Measurements from ENCODE around the gene TKFC. TPM values are rescaled to one million over a fixed set of nuclear protein-coding genes. Genes with fewer than 3 reads are reported as not detected.

Gene TKFC
- total RNA-seq (10 to 100 TPM; 48.1 to 48.5 TPM), polyA plus RNA-seq (ENCODE audit: insufficient read length in 6 of 6) (10 to 100 TPM; 26.6 to 33.7 (median 31.4) TPM)
- long read RNA-seq, donor 1, full-length matches to known transcripts = 2 of 2 reads
- long read RNA-seq, donor 1, partial matches to known transcripts = 0 of 2 reads
- long read RNA-seq, donor 1, other reads (novel, unspliced or antisense) = 0 of 2 reads
- long read RNA-seq, donor 2, full-length matches to known transcripts = 4 of 4 reads
- long read RNA-seq, donor 2, partial matches to known transcripts = 0 of 4 reads
- long read RNA-seq, donor 2, other reads (novel, unspliced or antisense) = 0 of 4 reads
- long read RNA-seq, donor 3 = 0 reads
- long read RNA-seq, donor 4, full-length matches to known transcripts = 4 of 9 reads
- long read RNA-seq, donor 4, partial matches to known transcripts = 5 of 9 reads
- long read RNA-seq, donor 4, other reads (novel, unspliced or antisense) = 0 of 9 reads
- long read RNA-seq, donor 5, partial matches to known transcripts = 0 of 2 reads
- long read RNA-seq, donor 5, other reads (novel, unspliced or antisense) = 0 of 2 reads
- long read RNA-seq, donor 6, full-length matches to known transcripts = 5 of 5 reads
- long read RNA-seq, donor 6, partial matches to known transcripts = 0 of 5 reads
- long read RNA-seq, donor 6, other reads (novel, unspliced or antisense) = 0 of 5 reads
- long read RNA-seq, donor 7 = 0 reads
- long read RNA-seq, donor 8, full-length matches to known transcripts = 1 of 1 reads
- long read RNA-seq, donor 8, partial matches to known transcripts = 0 of 1 reads
- long read RNA-seq, donor 8, other reads (novel, unspliced or antisense) = 0 of 1 reads
- long read RNA-seq, donor 9 = 0 reads
- long read RNA-seq, donor 10, full-length matches to known transcripts = 9 of 15 reads
- long read RNA-seq, donor 10, partial matches to known transcripts = 2 of 15 reads
- long read RNA-seq, donor 10, other reads (novel, unspliced or antisense) = 4 of 15 reads
- long read RNA-seq, donor 11, partial matches to known transcripts = 5 of 5 reads
- long read RNA-seq, donor 11, other reads (novel, unspliced or antisense) = 0 of 5 reads
- long read RNA-seq, donor 12, full-length matches to known transcripts = 3 of 10 reads
- long read RNA-seq, donor 12, partial matches to known transcripts = 0 of 10 reads
- long read RNA-seq, donor 12, other reads (novel, unspliced or antisense) = 7 of 10 reads

- no peak for TF ChIP-seq CTCF (IDR thresholded peaks at IDR 0.05)
- ATAC-seq = peak; percentile 97
- H3K4me3 ChIP-seq = peak within 1 kb of the TSS; percentile 97 to 100
- intact Hi-C loops (cut with DNase I) = loop anchor here in 1 of 2 donors (5.0 kb wide), 1 partner anchor 34 kb away; no protein-coding TSS in a partner anchor
- peaks cover 0 to 20% of the 10 kb centered on the region in 2 donors for H3K36me3 ChIP-seq
- H3K4me1 ChIP-seq = peaks cover 6 to 42% of the 10 kb centered on the region in 2 donors
- H3K27me3 ChIP-seq = no peaks in the 10 kb centered on the region
- peak; percentile 92 to 99 (median 96) for DNase-seq
- H3K27ac ChIP-seq = peak within 1 kb of the TSS; percentile 84 to 91
- H3K9me3 ChIP-seq = no peaks in the 10 kb centered on the region
These were observed at the start of gene TKFC, which contains the start of gene DDB1 for GRCh38 chr11:61332797-61333549. Gene TKFC (plus strand): TSS chr11:61333228. CDS start chr11:61334729, 1,501 bp downstream. Gene DDB1 (minus strand): TSS chr11:61333105. CDS start chr11:61332968, 137 bp downstream.

- intact Hi-C loops (cut with DNase I) = no loop called here
- H3K27me3 ChIP-seq = peaks cover 0 to 9% of the 10 kb centered on the region in 2 donors
- no peak overlapping the region for H3K4me3 ChIP-seq
- H3K27ac ChIP-seq = no peak overlapping the region
- H3K9me3 ChIP-seq = no peaks in the 10 kb centered on the region
- TF ChIP-seq CTCF (IDR thresholded peaks at IDR 0.05) = no peak
- ATAC-seq (no peak), DNase-seq (no peak)
- no peaks in the 10 kb centered on the region for H3K4me1 ChIP-seq
- H3K36me3 ChIP-seq = no peaks in the 10 kb centered on the region
These were observed 49.4 kb upstream of the TKFC start for GRCh38 chr11:61283613-61284012.

GRCh38 chr11:61287338-61287977 lies 45.6 kb upstream of the TKFC start:
- Histone ChIP-seq H3K27ac (no peak overlapping the region), H3K36me3 (no peaks in the 10 kb centered on the region), H3K27me3 (peaks cover 0 to 18% of the 10 kb centered on the region in 2 donors), H3K9me3 (no peaks in the 10 kb centered on the region), H3K4me3 (no peak overlapping the region), H3K4me1 (no peaks in the 10 kb centered on the region)
- intact Hi-C loops (cut with DNase I) = no loop called here
- no peak for TF ChIP-seq CTCF (IDR thresholded peaks at IDR 0.05)
- DNase-seq (no peak), ATAC-seq (no peak)

GRCh38 chr11:61290905-61291690 lies 41.9 kb upstream of the TKFC start:
- ATAC-seq = no peak
- TF ChIP-seq CTCF (IDR thresholded peaks at IDR 0.05) = no peak
- Histone ChIP-seq H3K4me1 (peaks cover 10 to 27% of the 10 kb centered on the region in 2 donors), H3K4me3 (no peak overlapping the region), H3K9me3 (no peaks in the 10 kb centered on the region), H3K27ac (no peak overlapping the region), H3K36me3 (no peaks in the 10 kb centered on the region), H3K27me3 (peaks cover 5 to 54% of the 10 kb centered on the region in 2 donors)
- intact Hi-C loops (cut with DNase I) = no loop called here
- no peak for DNase-seq

Measured in left lung (tissue), 14 donors.